Sciatic nerve (tissue), 2 donors: ENCODE results near the gene MBD3. TPM values are rescaled to one million over a fixed set of nuclear protein-coding genes. Genes with fewer than 3 reads are reported as not detected.
"Not testable (repeated sequence)": the region's sequence is repeated elsewhere in the genome, so short reads cannot be mapped to it uniquely, and the experiment has no call there.

Experiments
- ATAC-seq: fragments of 200-7000 bp; cut with Tn5 transposase; one replicate; pipeline ENCODE4 v1.9.1; 2020; ENCODE audit warnings: mild to moderate bottlenecking, moderate library complexity
- DNase-seq: peaks from one replicate; pipeline ENCODE4 v3.0.0-alpha.2; 2020; ENCODE audit warnings: low spot score
- intact Hi-C: fragments of 100-400 bp; cut with DNase I; formaldehyde crosslinking; loops from one replicate; pipeline ENCODE4 v1.14.2; 2022
- total RNA-seq: library from RNA; stranded (reverse); fragmentation: NEBNext Ultra II Directional; extraction: Animal tissue kit (Norgen Biotek cat#: 25700); gene quantifications from one replicate; pipeline ENCODE4 v1.2.1, GENCODE V29; 2021
- donor health status: DM: no; HTN: no; CAD: no.
- donor health status: DM: no; HTN: no; CAD: no.

The MBD3 gene
- total RNA-seq, 1 donor from 2014 or later = 48.1 TPM

DNA sequence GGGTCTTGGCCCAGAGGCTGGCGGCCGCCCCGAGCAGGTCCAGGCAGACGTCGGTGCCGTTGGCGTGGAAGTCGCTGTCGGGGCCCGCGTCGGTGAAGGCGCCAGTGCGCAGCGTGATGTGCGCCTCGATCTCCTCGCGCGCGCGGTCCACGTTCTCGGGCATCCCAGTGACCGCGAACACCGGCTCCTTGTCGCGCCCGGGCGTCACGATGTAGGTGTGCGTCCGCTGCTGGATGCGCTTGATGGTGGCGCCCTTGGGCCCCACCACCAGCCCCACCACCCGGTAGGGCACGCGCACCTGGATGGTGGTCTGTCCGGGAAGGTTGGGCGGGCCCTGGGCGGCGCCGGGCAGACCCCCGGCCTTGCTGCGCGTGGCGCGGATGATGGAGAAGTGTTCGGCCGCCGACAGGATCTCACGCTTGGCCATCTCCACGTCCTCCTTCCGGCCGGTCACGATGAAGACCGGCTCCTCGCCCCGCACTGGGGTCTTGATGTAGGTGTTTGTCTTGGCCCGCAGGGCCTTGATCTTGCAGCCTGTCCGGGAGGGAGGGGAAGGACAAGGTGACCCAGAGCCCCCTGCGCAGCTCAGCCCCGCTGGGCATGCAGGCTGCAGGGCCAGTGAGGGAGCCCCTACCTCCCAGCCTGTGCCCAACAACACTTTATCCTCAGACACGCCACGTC, 36.1 kb downstream of the MBD3 start:
- intact Hi-C loops = no loop called here
- DNase-seq = no peak
- no peak for ATAC-seq

DNA sequence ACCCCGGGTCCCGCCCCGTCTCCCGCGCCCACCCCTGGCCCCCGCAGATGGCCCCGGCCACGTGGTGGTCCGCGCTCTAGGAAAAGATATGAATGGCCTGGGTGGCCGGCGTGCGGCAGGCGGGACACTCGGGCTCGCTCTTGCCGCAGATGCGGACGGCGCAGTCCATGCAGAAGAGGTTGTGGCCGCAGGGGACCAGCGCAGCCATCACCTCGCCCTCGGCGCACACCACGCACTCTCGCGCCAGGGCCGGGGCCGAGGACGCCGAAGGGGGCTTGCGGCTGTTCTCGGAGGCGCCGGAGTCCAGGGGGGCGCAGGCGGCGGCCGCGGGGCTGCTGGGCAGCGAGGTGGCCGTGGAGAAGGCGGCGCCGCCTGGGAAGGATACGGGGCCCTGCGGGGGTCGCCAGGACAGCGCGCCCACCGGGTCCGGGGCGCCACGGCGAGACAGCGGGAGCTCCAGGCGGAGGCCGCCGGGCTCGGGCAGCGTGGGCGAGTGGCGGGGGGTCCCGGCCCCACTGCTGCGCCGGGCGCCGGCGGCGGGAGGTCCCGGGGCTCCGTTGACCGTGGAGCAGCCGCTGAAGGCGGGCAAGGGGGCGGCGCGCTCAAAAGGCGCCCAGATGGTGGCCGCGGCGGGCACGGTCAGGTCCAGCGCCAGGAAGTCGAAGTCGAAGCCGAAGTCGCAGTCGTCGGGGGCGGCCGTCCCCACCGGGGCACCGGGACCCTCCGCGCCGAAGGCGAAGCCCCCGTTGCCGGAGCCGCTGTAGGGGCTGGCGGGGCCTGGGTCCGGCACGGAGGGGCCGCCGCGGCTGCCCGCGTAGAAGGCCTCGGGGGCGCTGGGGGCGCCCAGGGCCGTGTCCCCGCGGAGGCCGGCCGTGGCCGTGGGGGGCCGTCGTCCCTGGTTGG, 36.9 kb downstream of the MBD3 start:
- no peak for DNase-seq
- no peak for ATAC-seq
- intact Hi-C loops = no loop called here

DNA sequence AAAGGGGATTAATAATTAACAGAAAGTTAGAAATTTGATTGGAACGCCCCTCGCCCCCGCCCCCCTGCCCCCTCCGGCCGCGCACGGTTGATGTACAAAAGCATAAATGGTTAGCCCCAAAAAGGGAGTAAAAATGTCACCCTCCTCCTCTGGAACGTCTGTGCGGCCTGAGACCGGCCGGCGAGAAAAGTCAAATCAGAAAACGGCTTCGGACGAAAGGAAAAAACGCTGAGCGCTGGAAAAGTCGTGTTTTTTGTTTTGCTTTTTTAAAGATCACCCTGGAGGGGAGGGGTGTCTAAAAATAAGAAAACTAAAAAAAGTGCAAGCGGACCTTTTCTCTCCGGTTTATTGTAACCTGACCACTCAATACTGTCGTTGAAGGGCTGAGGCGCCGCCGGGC, 37.7 kb downstream of the MBD3 start:
- intact Hi-C loops = no loop called here
- ATAC-seq = no peak
- DNase-seq = no peak

DNA sequence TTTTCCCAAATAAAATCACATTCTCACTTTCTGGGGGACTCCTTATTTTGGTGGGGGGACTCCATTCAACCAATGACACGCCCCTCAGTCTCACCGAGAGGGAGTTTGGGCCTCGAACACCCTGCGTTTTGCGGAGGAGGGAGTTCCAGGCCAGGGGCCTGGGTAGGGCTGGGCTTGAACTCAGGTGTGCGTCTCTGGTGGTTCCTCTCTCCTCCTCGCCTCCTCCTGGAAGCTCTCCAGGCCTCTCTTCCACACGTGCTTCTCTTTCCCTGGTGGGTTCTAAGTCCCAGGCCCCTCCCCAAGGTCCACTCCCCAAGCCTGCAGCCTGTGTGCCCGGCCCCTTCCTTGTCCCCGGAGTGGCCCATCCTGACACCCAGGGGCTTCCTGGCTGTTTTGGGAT, 39.2 kb downstream of the MBD3 start:
- ATAC-seq = no peak
- intact Hi-C loops = no loop called here
- no peak for DNase-seq

DNA sequence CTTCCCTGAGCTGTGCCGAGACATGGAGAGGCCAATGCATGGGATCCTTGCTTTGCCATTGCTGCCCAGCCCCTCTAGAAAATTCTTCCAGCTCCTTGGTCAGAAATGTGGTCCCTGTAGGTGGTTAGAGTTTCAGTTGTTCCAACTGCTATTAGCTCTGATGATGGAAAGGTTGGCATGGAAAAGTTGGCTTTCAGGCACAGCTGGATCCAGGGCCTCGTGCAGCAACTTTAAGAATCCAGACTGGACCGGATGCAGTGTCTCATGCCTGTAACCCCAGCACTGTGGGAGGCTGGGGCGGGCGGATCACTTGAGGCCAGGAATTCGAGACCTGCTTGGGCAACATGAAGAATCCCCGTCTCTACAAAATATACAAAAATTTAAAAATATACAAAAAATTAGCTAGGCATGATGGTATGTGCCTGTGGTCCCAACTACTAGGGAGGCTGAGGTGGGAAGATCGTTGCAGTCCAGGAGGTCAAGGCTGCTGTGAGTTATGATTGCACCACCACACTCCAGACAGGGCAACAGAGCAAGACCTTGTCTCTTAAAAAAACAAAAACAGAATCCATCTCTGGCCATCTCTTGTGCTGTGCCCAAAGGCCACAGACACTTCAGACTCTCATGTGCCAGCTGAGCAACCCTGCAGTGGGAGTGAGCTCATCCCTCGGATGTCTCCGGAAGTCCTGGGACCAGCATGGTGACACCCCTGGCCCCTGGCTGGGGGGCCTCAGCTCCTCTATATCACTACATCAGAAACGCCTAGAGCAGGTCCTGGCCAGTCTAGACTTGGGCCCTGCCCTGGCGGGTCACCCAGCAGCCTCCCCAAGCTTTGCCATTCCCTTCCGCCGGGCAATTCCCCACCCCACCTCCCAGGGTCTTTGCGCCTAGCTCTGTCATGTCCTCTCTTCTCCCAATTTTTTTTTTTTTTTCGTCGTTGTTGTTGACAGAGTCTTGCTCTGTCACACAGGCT, 41.3 kb downstream of the MBD3 start:
- ATAC-seq (no peak), DNase-seq (no peak)
- intact Hi-C loops = no loop called here

DNA sequence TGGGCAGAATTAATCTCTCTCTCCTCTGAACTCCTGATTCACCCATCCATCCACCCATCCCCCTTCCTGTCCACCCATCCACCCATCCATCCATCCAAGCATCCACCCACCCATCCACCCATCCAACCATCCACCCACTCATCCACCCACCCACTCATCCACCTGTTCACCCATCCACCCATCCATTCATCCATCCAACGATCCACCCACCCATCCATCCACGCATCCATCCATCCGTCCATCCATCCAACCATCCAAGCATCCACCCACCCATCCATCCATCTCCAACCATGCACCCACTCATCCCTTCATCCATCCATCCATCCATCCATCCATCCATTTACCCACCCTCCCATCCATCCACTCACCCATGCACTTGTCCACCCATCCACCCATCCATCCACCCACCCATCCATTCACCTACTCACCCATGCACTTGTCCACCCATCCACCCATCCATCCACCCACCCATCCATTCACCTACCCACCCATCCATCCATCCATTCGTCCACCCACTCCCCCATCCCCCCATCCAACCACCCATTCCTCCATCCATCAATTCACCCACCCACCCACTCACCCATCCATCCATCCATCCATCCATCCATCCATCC, 43.2 kb downstream of the MBD3 start:
- intact Hi-C loops = loop anchor here (5.0 kb wide), 1 partner anchor 218 kb away; no protein-coding TSS in a partner anchor
- no peak for DNase-seq
- ATAC-seq = no peak

DNA sequence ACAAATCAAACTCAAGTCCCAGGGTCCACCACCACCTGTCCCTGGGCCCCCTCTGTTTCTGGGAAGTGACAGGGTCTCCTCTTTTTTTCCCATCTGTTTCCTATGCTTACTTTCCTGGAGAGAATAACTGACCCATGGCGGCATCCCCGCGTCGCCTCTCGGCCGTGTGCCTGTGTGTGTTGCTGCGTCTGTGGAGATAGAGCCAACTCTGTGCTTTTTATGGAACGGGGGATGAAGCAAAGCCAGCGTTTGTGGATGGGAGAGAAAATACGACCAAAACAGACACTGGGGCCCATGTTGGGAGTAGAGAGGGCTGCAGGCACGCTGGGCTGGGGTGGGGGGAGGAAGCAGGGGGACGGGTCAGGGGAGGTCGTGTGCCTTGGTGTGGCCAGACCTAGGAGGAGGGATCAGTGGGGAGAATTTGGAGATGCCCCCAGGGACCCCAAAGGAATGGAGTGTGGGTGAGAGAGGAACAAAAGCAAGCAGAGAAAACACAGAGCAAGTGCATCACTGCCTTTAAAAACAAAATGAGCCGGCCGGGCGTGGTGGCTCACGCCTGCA, 52.2 kb downstream of the MBD3 start:
- intact Hi-C loops = no loop called here
- ATAC-seq (peak; percentile 79), DNase-seq (no peak)

DNA sequence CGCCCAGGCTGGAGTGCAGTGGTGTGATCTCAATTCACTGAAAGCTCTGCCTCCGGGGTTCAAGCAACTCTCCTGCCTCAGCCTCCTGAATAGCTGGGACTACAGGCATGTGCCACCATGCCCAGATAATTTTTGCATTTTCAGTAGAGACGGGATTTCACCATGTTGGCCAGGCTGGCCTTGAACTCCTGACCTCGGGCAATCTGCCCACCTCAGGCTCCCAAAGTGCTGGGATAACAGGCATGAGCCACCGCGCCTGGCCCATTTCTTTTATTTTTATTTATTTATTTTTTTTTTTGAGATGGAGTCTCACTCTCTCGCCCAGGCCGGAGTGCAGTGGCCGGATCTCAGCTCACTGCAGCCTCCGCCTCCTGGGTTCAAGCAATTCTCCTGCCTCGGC, 52.9 kb downstream of the MBD3 start:
- intact Hi-C loops, ATAC-seq, DNase-seq: not testable (repeated sequence)

DNA sequence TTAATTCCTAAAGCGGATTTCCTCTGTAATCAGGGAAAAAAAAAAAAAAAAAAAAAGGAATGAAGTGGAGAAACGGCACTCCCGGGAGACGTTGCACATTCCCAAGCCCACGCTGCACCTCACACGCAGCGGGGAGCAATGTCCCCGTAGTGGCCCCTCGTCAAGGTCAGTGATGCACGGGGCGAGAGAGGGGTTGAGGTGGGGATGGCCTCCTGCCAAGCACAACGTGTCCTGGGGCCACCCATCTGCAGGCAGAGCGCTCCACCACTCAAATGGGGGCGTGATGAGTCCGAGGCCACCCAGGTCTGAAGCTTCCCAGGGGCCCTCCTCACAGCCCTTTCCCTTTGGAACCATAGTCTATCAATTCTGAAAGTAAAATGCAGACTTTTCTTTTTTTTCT, 53.7 kb downstream of the MBD3 start:
- intact Hi-C loops = no loop called here
- DNase-seq (no peak), ATAC-seq (peak; percentile 25)

DNA sequence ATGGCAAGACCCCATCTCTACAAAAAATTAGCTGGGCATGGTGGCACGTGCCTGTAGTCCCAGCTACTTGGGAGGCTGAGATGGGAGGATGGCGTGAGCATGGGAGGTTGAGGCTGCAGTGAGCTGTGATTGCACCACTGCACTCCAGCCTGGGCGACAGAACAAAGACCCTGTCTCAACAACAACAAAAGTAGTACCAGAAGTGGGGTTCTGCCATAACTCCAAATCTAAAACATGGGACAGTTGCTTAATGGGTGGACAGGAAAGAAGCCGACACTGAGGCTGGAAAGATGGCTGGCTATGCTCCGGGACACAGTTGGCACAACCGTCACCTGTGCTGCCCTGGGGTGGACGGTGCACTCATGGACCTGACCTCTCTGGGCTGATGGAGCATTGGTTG, 57.0 kb downstream of the MBD3 start:
- DNase-seq, ATAC-seq, intact Hi-C loops: not testable (repeated sequence)

DNA sequence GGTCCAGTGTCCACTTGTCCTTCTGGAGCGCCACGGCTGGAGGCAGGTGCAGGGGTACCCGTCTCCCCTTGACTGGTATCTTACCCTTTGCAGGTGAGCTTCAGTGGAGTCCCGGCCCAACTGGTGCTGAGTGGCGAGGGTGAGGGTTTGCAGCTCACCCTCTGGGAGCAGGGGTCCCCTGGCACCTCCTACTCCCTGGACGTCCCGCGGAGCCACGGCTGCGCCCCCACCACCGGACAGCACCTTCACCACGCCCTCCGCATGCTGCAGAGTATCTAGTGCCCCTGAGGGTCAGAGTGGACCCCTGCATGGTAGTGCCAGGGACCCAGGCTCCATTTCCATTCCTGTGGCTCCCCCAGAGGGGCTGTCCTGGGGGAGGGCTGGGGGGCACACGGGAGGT, 57.7 kb downstream of the MBD3 start:
- ATAC-seq = no peak
- intact Hi-C loops = no loop called here
- no peak for DNase-seq

DNA sequence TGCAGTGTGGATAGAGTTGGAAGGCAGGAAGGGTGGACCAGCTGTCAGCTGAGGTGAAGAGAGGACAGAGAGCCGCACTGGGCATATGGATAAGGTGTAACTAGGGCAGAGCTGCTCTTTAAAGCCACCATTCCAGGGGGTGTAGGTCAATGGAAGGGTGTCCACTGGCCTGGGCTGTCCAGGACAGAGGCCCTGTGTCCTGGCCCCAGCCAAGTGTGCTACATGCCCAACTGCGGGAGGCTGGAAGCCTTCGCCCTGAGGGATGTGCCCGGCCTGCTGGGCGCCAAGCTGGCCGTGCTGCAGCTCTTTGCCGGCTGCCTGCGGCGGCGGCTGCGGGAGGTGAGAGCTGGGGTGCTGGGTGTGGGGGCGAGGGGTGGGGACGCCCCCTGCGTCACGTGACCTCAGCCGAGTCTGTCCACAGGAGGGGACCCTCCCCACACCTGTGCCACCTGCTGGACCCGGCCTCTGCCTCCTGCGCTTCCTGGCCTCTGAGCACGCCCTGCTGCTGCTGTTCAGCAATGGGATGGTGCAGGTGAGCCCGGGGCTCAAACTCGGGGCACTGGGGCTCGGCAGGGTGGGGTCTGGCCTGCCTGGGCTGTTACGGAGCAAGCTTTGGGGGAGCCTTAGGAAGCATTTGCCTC, 59.0 kb downstream of the MBD3 start:
- intact Hi-C loops = no loop called here
- ATAC-seq (no peak), DNase-seq (no peak)

DNA sequence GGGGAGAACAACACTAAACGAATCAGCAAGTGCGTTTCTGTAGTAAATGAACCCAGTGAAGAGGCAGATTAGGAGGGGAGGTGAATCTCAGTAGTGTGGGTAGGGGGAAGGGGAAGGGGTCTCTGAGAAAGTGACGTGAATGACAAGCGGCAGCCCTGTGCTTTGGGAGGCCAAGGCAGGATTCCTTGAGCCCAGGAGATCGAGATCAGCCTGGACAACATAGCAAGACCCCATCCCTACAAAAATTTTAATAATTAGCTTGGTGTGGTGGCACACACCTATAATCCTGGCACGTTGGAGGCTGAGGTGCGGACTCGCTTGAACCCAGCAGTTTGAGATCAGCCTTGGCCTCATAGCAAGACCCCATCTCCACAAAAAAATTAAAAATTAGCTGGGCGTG, 60.7 kb downstream of the MBD3 start:
- no peak for DNase-seq
- intact Hi-C loops = no loop called here

DNA sequence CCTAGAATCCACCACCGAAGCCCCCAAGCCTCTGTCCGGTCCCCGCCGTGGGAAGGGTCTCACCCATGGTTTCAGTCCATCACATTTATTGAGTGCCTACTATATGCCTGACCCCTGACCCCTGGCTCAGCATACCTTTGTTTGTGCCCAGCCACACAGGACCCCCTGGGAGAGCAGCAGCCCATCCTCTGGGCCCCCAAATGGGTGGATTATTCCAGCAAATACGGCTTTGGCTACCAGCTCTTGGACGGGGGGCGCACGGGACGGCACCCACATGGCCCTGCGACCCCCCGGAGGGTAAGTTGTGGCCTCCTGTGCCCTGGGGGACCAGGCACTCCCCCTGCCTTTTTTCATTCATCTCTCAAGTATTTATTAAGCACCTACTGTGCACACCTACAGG, 61.1 kb downstream of the MBD3 start:
- DNase-seq (no peak), ATAC-seq (no peak)
- intact Hi-C loops = no loop called here

More for the DNA sequence above, 60.7 kb downstream of the MBD3 start:
- no peak for ATAC-seq

DNA sequence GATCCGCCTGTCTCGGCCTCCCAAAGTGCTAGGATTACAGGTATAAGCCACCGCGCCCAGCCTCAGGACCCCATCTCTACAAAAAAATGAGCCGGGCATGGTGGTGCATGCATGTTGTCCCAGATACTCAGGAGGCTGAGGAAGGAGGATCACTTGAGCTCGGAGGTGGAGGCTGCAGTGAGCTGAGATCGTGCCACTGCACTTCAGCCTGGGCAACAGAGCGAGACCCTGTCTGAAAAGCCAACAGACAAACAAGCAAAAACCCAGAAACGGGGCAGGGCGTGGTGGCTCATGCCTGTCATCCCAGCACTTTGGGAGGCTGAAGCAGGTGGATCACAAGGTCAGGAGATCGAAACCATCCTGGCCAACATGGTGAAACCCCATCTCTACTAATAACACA, 61.8 kb downstream of the MBD3 start:
- ATAC-seq, intact Hi-C loops, DNase-seq: not testable (repeated sequence)

DNA sequence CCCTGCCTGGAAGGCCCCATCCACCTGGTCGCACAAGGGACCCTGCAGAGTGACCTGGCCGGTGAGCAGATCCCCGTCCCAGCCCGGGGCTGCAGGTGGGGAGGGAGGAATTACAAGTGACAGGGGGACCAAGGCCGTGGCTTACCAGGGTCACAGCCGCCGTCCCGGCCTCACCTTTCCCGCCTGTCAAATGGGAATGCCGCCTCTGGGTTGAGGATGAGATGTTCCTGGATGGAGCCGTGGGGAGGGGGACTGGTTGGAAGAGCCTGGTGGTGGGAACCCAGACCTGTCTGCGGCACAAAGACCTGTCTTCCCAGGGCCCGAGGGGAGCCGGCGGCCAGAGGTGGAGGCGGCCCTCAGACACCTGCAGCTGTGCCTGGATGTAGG, 63.2 kb downstream of the MBD3 start:
- DNase-seq = no peak
- intact Hi-C loops = no loop called here
- ATAC-seq = no peak

DNA sequence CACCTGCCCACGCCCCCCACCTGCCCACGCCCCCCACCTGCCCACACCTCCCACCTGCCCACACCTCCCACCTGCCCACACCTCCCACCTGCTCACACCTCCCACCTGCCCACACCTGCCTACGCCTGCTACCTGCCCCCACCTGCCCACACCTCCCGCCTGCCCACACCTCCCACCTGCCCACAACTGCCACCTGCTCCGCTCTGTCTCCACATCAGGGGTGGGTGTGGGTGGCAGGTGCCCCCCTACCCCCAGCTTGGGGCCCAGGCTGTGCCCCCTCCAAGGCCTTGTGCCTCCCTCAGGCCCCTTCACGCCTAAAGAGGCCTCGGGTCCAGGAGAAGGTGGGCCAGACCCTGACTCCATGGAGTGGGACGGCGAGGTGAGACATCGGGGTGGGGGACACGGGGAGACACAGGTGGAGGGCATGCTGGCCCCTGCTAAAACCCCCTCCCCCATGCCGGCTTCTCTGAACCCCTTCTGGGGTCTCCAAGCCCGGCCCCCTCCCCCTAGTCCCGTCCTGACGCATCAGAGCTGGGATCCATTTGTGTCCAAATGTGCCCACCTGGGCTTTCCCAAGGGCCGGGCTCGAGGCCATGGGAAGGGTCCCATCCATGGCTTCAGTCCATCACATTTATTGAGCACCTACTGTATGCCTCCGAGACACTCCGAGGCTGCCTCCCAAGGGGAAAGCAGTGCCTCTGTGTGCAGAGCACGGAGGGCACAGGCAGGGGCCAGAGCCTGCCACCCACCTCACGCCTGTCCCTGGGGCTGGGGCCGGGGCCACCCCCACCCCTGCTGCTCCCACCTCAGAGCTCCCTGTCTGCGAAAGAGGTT, 63.9 kb downstream of the MBD3 start:
- DNase-seq (no peak), ATAC-seq (no peak)
- intact Hi-C loops = no loop called here
